ENCODE results near the gene CLIC1. TPM values are rescaled to one million over a fixed set of nuclear protein-coding genes. Genes with fewer than 3 reads are reported as not detected.
A peak's percentile ranks its signal among the peaks of the same experiment; 100 is the strongest.

Gene CLIC1
- total RNA-seq, 2 experiments from 2014 or later, result 314 to 413 TPM

- intact Hi-C loops (cut with micrococcal nuclease; ENCODE audit: unreplicated experiment), result no loop called here
- Histone ChIP-seq H3K27ac (ENCODE audit: low read depth, low read length, poor library complexity, severe bottlenecking) (no peak overlapping the region), H3K4me3 (ENCODE audit: low read depth, low read length, poor library complexity, severe bottlenecking) (no peak overlapping the region), H3K79me2 (ENCODE audit: insufficient read depth, low read depth, low read length) (no peaks in the 10 kb centered on the region), H3K9me3 (ENCODE audit: low read length) (no peaks in the 10 kb centered on the region), H4K20me1 (ENCODE audit: insufficient read depth, low read length) (no peaks in the 10 kb centered on the region), H2AFZ (ENCODE audit: low read length) (no peak overlapping the region), H3K9me2 (ENCODE audit: insufficient read depth, low read length) (no peaks in the 10 kb centered on the region), H3K36me3 (ENCODE audit: insufficient read depth, low read length) (peaks cover 80% of the 10 kb centered on the region), H3K4me2 (ENCODE audit: low read length) (no peak overlapping the region), H3K4me1 (ENCODE audit: insufficient read depth, low read length, poor library complexity, severe bottlenecking) (peaks cover 12% of the 10 kb centered on the region)
- CTCF ChIA-PET (ENCODE audit: unreplicated experiment), result no interaction called here
- DNase-seq (ENCODE audit: low spot score), result no peak
- TF ChIP-seq EZH2phosphoT487 (IDR thresholded peaks at IDR 0.05; ENCODE audit: borderline replicate concordance, low read depth, low read length), result no peak
- no peak for TF ChIP-seq CTCF (conservative IDR thresholded peaks at IDR 0.05; ENCODE audit: low read length)
- POLR2A ChIA-PET, result no interaction called here
- BruUV-seq (replicated peaks), result TSS peak; percentile 48
Measured at GRCh38 chr6:31692353-31692752, 44.0 kb downstream of the CLIC1 start.

- POLR2A ChIA-PET, result no interaction called here
- peaks cover 81% of the 10 kb centered on the region for H3K36me3 ChIP-seq (ENCODE audit: insufficient read depth, low read length)
Measured at GRCh38 chr6:31691564-31692108, 44.7 kb downstream of the CLIC1 start.

More at GRCh38 chr6:31691564-31692108, 44.7 kb downstream of the CLIC1 start:
- no peak for DNase-seq (ENCODE audit: low spot score)
- no peaks in the 10 kb centered on the region for H3K9me2 ChIP-seq (ENCODE audit: insufficient read depth, low read length)
- H3K9me3 ChIP-seq (ENCODE audit: low read length), result no peaks in the 10 kb centered on the region
- no peak overlapping the region for H3K4me3 ChIP-seq (ENCODE audit: low read depth, low read length, poor library complexity, severe bottlenecking)
- H4K20me1 ChIP-seq (ENCODE audit: insufficient read depth, low read length), result no peaks in the 10 kb centered on the region
- CTCF ChIA-PET (ENCODE audit: unreplicated experiment), result no interaction called here
- H3K79me2 ChIP-seq (ENCODE audit: insufficient read depth, low read depth, low read length), result no peaks in the 10 kb centered on the region
- H3K27ac ChIP-seq (ENCODE audit: low read depth, low read length, poor library complexity, severe bottlenecking), result no peak overlapping the region
- intact Hi-C loops (cut with micrococcal nuclease; ENCODE audit: unreplicated experiment), result no loop called here
- no TSS peak for BruUV-seq (replicated peaks)
- peaks cover 12% of the 10 kb centered on the region for H3K4me1 ChIP-seq (ENCODE audit: insufficient read depth, low read length, poor library complexity, severe bottlenecking)
- no peak for TF ChIP-seq CTCF (conservative IDR thresholded peaks at IDR 0.05; ENCODE audit: low read length)
- no peak for TF ChIP-seq EZH2phosphoT487 (IDR thresholded peaks at IDR 0.05; ENCODE audit: borderline replicate concordance, low read depth, low read length)
- H2AFZ ChIP-seq (ENCODE audit: low read length), result no peak overlapping the region
- H3K4me2 ChIP-seq (ENCODE audit: low read length), result no peak overlapping the region

Measured in OCI-LY7 (cell line).